ENCODE results near the gene CYB5RL. TPM values are rescaled to one million over a fixed set of nuclear protein-coding genes. Genes with fewer than 3 reads are reported as not detected.

CYB5RL gene
- total RNA-seq, 2 donors from 2014 or later, result 2.0 to 3.5 TPM

DNA sequence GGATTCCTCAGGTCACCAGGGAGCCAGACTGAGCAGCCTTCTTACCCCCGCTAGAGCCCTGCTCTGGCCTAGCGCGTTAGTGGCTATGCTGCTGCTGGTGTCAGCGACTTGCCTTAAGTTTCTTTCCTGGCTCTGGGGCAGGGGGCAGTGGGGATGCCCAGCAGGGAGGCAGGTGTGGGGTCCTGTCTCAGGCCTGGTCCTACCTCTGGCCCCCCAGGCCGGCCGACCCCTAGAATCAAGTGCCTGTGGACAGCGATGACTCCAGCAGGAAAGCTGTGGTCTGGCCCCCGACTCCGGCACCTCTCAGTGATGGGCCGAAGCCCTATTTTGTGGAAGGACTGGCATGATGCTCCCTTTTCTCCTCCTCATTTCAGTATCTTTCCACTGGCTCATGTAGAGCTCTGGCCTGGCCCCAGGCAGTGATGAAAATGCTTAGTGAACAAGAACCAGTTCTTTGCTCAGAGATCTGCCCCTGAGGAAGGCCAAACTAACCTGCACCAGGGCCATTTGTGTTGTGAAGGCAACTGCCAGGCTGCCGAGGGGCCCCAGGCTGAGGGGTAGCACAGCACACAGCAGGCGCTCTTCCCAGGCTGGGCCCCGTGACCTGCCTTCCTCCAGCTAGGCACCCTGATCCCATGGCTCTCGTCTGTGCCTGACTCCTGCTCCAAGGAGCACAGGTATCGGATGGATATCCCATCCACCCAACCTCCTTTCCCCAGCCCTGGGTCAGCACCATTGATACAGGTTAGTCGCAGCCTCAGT, 23.8 kb upstream of the CYB5RL start:
- Histone ChIP-seq H3K36me3 (peaks cover 5% of the 10 kb centered on the region), H3K27ac (no peak overlapping the region), H3K27me3 (no peaks in the 10 kb centered on the region), H3K4me3 (no peak overlapping the region), H3K4me1 (peaks cover 0 to 30% of the 10 kb centered on the region in 2 donors), H3K9me3 (no peaks in the 10 kb centered on the region)
- TF ChIP-seq, protein P1, sequence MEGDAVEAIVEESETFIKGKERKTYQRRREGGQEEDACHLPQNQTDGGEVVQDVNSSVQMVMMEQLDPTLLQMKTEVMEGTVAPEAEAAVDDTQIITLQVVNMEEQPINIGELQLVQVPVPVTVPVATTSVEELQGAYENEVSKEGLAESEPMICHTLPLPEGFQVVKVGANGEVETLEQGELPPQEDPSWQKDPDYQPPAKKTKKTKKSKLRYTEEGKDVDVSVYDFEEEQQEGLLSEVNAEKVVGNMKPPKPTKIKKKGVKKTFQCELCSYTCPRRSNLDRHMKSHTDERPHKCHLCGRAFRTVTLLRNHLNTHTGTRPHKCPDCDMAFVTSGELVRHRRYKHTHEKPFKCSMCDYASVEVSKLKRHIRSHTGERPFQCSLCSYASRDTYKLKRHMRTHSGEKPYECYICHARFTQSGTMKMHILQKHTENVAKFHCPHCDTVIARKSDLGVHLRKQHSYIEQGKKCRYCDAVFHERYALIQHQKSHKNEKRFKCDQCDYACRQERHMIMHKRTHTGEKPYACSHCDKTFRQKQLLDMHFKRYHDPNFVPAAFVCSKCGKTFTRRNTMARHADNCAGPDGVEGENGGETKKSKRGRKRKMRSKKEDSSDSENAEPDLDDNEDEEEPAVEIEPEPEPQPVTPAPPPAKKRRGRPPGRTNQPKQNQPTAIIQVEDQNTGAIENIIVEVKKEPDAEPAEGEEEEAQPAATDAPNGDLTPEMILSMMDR (IDR thresholded peaks at IDR 0.05), result no peak
- DNase-seq (ENCODE audit: low spot score), result no peak

DNA sequence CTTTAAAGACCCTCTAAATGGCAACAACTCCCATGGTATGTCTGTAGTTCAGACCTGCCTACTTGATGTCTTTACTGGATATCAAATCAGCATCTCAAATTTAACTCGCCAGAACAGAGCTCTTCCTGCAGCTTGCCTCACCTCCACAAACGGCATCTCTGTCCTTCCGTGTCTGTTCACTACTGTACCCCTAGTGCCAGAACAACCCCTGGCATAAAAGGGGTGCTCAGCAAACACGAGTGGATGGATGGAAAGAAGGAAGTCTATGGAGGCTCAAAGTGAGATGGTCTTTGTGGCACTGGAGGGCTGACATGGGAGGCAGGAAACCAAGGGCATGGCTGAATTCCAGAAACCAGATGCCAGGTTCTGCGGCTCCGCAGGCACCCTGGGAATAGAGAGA, 22.9 kb upstream of the CYB5RL start:
- no peak overlapping the region for H3K27ac ChIP-seq
- no peak for DNase-seq (ENCODE audit: low spot score)
- H3K36me3 ChIP-seq, result peaks cover 14% of the 10 kb centered on the region
- H3K4me3 ChIP-seq, result no peak overlapping the region
- peaks cover 0 to 30% of the 10 kb centered on the region in 2 donors for H3K4me1 ChIP-seq
- no peaks in the 10 kb centered on the region for H3K27me3 ChIP-seq
- TF ChIP-seq, protein P1 (IDR thresholded peaks at IDR 0.05), result no peak
- no peaks in the 10 kb centered on the region for H3K9me3 ChIP-seq

GRCh38 chr1:54221867-54222484, 22.1 kb upstream of the CYB5RL start:
- DNase-seq (ENCODE audit: low spot score), result no peak
- Histone ChIP-seq H3K4me3 (no peak overlapping the region), H3K4me1 (peaks cover 0 to 23% of the 10 kb centered on the region in 2 donors), H3K27me3 (no peaks in the 10 kb centered on the region), H3K9me3 (no peaks in the 10 kb centered on the region), H3K36me3 (peaks cover 22% of the 10 kb centered on the region), H3K27ac (no peak overlapping the region)
- TF ChIP-seq, protein P1 (IDR thresholded peaks at IDR 0.05), result no peak

- Histone ChIP-seq H3K9me3 (no peaks in the 10 kb centered on the region), H3K36me3 (peaks cover 29% of the 10 kb centered on the region), H3K27ac (no peak overlapping the region), H3K27me3 (no peaks in the 10 kb centered on the region), H3K4me3 (no peak overlapping the region), H3K4me1 (peaks cover 0 to 23% of the 10 kb centered on the region in 2 donors)
- DNase-seq (ENCODE audit: low spot score), result no peak
- TF ChIP-seq, protein P1 (IDR thresholded peaks at IDR 0.05), result no peak
Observed at GRCh38 chr1:54221113-54221834, 21.4 kb upstream of the CYB5RL start.

DNA sequence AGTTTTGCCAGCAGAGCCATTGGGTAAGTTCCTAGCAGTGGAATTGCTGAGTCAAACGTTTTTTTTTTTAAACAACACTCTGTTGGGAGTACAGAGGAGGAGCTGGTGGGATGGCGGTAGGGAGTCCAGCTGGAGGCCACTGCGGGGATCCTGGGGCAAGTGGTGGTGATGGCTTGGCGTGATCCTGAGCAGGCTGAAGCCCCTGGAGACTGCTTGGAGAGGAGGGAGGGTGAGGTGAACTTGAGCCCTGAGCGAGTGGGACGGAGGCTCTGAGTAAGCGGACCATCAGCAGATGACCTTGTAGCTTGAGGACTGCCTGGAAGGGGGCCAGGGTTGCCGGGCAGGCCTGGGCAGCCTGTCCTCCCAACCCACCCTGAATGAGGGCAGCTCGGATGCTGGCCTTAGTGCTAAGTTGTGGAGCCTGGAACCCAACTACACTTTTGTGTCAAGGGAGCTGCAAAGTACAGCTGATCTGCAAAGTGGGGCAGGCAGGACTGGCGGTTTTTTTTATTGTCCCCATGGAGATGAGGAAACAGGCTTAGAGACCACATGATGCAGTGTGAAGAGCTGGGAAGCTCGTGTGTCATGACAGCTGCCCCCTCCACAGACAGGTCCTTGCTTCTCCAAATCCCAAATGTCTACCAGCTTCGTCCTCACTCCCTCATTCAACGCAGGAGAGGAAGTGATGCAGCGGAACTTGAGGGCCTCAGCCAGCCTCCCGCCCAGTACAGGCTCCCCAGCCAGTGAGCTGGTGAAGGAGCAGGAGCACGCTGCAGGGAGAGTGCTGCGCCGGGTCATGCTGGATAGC, 20.4 kb upstream of the CYB5RL start:
- H3K4me1 ChIP-seq, result peaks cover 0 to 23% of the 10 kb centered on the region in 2 donors
- no peak for DNase-seq (ENCODE audit: low spot score)
- H3K36me3 ChIP-seq, result peaks cover 39% of the 10 kb centered on the region

More for the DNA sequence above, 20.4 kb upstream of the CYB5RL start:
- Histone ChIP-seq H3K27ac (peak overlapping the region; percentile 53 to 57), H3K9me3 (no peaks in the 10 kb centered on the region), H3K4me3 (no peak overlapping the region), H3K27me3 (no peaks in the 10 kb centered on the region)
- TF ChIP-seq, protein P1 (IDR thresholded peaks at IDR 0.05), result no peak

Data from right atrium auricular region (tissue), 2 donors.